Esophagus muscularis mucosa (tissue), 4 donors: ENCODE results near the gene LCK.

Source experiments
- CTCF ChIP-seq, 3 experiments: fragments of 200-600 bp in 2 of 3; fragments of 450-650 bp in 1 of 3; sonication (generic) in 2 of 3; IDR thresholded peaks; one replicate each; pipeline ENCODE4 v1.5.1; 2017 to 2019; ENCODE audit warnings: antibody characterized with exemption in 3 of 3, mild to moderate bottlenecking in 2 of 3, moderate library complexity in 1 of 3
- EP300 ChIP-seq: sonication (generic); formaldehyde crosslinking; IDR thresholded peaks from one replicate; pipeline ENCODE4 v1.6.1; 2017; ENCODE audit warnings: antibody characterized with exemption
- POLR2AphosphoS5 ChIP-seq, 2 donors: sonication (generic); formaldehyde crosslinking; IDR thresholded peaks; one replicate each; pipeline ENCODE4 v1.6.1; 2017; ENCODE audit warnings: antibody characterized with exemption in 2 of 2

DNA sequence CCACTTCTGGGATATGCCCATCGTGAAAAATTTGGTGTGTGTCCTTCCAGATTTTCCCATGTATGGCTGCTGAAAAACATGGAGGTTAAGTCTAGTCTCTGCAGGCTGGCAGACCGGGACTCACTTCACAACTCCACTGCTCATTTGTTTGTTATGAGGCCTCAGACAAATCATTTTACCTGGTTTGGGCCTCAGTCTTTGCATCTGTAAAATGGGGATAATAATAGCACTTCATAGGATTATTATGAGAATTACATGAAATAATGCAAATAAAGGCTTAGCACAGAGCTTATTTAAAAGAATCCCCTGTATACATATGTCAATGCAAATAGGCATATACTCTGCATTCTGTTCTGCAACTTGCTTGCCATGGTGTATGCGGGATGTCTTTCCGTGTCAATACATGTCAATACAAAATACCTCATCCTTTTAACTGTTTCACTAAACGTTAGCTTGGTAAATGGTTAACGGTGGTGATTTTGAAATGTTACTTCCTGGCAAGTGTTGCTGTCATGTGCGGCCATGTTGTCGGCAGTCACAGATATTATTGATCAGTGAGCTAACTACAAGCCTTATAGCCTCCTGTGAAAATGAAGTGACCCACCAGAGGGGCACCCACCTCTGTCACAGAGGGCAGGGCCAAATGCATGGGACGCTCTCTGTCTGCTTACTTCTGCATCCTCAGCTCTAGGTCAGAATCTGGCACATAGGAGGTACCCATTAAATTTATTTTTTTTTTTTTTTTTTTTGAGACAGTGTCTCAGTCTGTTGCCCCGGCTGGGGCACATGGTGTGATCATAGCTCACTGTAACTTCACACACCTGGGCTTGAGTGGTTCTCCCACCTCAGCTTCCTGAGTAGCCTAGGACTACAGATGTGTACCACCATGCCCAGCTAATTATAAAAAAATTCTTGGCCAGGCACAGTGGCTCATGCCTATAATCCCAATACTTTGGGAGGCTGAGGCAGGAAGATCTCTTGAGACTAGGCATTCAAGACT is 4.3 kb downstream of the LCK start:
- no peak for TF ChIP-seq POLR2AphosphoS5 (IDR thresholded peaks at IDR 0.05)
- TF ChIP-seq CTCF (IDR thresholded peaks at IDR 0.05), result no peak
- TF ChIP-seq EP300, result no peak
